HG03103 (cell line): ENCODE data around the gene HES7.
"Not testable (repeated sequence)": the region's sequence is repeated elsewhere in the genome, so short reads cannot be mapped to it uniquely, and the experiment has no call there.

ENCODE experiments used
- ATAC-seq: cut with Tn5 transposase; IDR thresholded peaks from one replicate; pipeline ENCODE4 v1.9.1; 2021; ENCODE audit warnings: low read depth; ENCODE audit not compliant: unreplicated experiment

Gene HES7

DNA sequence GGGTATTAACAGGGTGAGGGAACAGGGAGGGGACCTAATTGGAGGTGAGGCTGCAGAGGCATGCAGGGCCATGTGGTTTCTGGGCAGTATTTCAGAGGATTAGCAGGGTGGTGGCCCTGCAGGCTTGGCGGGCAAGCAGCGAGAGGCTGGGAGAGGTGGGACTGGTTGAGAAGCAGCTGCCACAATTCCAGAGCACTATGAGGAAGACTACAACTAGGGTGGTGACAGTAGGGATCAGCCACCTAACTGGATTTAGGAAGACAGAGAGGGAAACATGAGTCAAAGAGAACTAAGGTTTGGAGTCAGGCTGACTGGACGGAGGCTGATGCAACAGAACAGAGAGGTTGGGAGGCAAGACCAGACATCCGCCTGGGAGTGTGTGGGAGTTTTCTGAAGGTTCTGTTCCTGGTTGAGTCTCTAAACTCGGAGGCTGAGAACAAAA is 17.9 kb downstream of the HES7 start:
- ATAC-seq, result no peak

DNA sequence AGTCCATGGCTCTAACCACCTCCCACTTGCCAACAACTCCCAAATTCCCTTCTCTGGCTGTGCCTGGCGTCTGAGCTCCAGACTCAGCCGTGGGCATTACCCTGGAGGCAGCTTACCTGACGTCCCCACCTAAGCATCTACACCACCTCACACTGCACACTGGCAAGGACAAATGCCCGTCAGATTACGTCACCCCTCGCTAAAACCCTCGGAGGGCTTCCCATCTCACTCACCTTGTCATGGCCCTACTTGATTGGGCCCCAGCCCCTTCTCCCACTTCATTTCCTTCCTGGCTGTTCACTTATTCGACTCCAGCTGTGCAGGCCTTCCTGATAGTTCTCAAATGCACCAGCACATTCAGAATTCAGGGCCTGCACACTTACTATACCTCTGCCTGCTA is 19.0 kb downstream of the HES7 start:
- no peak for ATAC-seq

DNA sequence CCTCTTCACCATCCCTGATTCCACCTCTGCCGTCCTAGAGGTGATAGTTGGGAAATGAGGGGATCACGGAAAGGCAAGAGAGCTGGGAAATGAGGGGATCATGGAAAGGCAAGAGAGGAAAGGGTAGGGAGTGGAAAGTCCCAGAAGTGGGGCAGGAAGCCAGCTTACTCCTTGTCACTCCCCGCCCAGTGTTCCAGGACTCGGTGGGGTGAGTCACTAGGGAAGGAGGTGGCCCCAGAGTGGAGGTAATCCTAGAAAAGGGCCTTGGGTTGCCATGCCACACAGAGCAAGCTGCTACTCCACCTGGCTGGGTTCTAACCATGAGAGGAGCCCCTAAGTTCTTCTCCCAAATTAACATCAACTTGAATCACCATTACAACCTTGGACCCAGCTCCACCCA is 20.4 kb downstream of the HES7 start:
- ATAC-seq, result no peak

DNA sequence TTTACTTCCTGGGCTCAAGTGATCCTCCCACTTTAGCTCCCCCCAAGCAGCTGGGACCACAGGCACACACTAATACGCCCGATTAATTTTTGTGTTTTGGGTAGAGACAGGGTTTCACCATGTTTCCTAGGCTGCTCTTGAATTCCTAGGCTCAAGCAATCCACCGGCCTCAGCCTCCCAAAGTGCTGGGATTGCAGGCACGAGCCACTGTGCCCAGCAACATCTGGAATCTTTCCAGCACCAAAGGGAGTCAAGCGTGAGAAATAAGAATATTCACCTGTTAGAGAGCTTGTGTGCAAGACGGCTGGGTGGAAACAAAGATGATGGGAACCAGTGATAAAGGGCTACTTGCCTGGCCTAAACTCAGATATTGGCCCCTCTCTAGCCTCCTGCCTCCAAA is 22.2 kb downstream of the HES7 start:
- ATAC-seq, result no peak

DNA sequence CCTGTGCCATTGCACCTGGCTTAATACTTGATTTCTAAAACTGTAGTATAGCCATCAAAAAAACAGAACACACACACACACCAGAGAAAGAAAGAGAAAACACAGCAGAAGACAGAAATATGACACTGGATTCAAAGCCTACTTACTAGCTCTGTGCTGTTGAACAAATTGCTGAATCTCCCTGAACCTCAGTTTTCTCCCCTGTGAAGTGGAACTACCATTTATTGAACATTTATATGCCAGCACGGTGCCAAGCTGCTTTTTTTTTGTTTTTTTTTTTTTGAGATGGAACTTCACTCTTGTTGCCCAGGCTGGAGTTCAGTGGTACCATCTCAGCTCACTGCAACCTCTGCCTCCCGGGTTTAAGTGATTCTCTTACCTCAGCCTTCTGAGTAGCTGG is 23.1 kb downstream of the HES7 start:
- ATAC-seq, result no peak

DNA sequence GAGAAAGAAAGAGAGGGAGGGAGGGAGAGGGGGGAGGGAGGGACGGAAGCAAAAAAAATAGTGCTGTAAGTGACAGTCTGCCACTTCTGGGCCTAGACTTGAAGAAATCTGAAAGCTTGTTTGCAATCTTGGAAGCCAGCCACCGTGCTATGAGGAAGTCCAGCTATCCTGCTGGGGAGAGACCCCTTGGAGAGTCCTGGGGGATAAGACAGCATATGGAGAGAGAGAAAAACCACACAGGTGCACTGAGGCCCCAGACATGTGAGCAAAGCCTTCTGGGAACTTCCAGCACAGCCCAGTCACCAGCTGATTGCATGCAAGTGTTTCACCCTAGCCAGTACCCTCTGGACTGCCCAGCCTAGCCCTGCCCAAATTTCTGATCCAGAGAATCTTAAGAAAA is 23.8 kb downstream of the HES7 start:
- no peak for ATAC-seq

DNA sequence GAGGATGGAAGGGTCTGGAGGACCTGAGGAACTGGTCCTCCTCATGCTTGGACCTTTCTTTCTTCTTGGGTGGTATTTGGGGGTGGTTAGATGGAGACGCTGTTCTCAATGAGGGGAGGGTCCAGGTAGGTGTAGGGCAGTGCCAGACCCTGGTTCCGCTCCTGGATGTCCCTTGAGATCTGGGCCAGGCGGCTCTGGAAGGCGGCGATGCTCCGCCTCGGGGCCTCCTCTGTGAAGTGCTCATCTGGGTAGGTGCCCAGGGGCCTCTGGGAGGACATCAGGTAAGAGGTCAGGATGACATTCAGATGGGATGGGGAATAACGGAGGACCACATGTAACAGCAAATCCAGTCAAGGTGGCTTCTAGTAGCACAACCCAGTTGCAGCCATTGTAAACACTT is 27.4 kb downstream of the HES7 start:
- ATAC-seq, result no peak

DNA sequence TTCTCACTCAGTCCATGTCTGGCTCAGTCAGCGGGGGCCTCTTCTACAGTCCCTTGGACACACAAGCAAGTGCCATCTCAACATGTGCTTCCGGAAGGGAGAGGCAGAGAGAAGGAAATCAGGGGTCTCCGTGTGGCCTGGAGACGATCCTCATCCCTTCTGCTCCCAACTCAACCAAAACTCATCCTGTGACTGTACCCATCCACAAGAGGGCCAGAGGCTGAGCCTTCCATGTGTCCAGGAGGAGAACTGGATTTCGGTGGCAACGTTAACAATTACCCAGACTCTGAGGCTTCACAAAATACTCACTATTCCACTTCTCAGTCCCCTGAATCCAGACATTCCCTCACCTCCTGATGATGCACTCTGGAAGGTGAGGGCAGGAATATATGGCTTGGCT is 28.5 kb downstream of the HES7 start:
- ATAC-seq, result no peak

DNA sequence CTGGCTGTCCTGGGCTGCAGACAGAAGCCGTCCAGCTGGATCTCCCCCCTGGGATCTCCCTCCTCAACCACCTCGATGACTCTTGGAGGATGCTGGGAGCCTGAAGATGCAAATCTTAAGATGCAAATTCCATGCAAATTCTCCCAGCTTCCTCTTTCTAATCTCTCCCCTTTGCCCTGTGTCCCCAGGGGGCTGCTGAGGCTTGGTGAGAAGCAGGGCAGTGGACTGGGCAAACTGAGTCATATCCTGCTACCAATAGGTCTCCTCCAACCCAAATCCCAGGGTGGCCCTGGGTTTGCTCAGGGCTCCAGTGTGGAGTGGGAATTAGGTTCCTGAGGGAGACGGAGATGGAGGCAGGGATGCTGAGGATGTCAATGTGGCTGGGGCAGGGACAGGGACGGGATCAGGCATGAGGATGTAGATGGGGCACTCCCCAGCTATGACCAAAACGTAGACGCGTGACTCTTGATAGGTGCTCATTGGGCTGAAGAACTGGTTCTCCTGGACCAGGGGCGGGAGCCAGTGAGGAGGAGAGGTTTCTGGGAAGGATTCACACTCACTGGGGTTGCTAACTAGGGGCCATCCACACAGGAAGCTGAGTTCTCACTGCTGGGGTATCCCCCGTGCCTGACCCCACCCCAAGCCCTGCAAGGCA is 32.7 kb downstream of the HES7 start:
- ATAC-seq, result no peak

DNA sequence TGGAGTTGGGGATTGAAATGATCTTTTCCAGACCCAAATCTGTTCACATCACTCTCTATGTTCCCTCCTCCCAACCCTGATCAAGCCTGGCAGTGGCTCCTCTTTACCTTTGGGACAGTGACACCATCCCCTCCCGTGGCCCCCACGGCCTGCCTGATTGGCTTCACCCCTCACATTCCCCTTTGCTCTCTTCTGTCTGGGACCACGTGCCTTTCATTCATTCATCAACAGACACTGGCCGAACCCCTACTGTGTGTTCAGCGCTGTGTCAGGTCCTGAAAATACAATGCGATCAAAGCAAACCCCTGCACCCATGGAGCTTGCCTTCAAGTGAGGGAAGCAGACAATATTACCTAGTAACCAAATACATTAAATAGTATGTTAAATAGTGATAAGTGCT is 34.2 kb downstream of the HES7 start:
- ATAC-seq, result no peak

DNA sequence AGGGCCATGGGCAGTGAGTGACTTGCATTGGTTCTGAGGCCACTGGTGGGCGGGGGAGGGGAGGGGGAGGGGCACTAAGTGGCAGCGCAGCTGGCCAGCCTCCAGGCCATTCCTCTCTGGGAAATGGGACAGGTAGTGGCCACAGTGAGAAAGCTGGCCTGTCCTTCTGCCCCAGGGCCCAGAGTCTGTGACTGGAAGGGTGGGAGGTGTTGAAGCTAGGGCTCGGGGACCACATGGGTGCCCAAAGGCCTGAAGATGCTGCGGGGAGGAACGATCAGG is 36.0 kb downstream of the HES7 start:
- ATAC-seq, result no peak

DNA sequence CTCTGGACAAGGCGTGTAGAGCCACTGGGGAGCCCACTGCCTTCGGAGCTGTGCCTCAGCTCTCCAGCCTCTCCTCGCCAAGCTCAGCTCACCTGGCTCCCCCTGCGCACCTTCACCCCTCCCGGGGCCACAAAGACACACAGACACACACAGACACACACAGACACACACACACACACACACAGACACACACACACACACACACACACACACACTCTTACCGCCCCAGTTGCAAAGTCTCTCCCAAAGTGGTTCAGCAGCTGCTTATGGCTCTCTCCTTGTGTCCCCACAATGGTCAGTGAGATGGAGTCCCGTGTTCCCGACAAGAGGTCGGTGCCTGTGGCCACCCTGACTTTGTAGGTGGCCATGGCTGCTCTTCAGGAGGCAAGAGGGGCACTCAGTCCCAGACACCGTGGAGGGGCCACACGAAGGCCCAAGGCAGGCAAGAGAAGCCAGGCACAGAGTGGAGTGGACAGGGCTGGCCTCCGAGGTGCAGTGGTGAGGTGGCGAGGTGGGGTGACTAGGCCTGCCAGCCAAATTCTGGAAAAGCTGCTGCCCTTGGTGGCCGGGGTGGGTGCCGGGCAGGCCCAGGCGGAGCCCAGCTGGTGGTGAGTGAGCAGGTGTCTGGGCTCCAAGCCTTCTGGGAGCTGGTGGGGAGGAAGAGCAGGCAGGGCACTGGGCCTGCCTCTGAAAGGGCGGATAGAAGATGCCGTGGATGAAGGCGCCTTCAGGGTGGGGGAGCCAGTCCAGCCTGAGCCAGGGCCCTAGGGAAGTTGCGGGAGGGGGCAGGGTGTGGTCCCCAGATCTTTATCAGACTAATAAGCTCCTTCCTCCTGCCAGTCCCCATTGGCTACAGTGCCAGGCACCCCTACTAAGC is 36.6 kb downstream of the HES7 start, which contains the start of gene ALOX12B:
Gene ALOX12B (minus strand): TSS at position 642 of the 877 bp plus-strand sequence. CDS start 274 bp downstream, at position 368.
- ATAC-seq, result no peak

DNA sequence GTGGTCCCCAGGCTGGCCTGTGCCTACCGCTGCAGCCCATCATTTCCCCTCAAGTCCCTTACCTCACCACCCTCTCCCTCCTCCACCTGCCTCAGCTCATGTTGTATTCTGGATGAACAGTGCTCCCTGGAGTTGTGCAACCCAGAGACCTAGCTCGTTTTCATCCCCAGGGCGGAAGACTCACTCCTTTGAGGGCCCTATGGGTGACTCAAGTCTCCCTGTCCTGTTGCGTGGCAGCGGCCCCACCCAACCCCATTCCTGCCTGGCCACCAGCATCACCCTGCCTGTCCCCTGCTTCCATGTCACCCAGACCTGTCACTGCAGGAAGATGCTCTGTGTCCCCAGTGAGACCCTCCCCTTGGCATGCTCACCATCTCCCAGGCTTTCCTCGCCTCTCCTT is 39.7 kb downstream of the HES7 start:
- ATAC-seq, result no peak

DNA sequence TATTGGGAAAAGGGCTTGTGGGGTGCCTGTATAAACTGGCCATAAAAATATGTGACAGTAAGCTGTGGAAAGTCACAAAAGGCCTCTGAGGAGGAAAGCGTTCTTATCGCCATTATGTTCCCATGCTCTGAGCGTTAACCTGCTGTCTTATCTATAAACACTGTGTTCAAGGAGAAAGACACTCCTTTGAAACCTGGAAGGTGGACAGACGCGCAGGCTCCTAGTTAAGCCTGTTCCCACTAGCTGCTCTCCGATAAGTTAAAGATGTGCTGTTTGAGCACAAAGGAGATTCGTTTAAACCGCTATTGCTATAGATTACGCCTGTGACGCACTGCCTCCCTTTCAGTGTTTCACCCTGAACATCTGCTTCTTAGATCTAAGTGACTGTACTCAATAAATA is 41.6 kb downstream of the HES7 start:
- ATAC-seq, result no peak

DNA sequence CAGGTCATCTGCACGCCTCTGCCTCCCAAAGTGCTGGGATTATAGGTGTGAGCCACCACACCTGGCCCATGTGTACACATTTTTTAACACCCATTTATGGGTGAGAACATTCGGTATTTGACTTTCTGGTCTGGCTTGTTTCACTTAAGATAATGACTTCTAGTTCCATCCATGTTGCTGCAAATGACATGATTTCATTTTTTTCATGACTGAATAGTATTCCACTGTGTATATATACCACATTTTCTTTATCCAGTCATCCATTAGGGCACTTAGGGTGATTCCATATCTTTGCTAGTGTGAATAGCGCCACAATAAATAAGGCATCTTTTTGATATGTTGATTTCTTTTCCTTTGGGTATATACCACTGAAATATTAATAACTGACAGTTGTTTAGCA is 42.0 kb downstream of the HES7 start:
- ATAC-seq, result no peak

DNA sequence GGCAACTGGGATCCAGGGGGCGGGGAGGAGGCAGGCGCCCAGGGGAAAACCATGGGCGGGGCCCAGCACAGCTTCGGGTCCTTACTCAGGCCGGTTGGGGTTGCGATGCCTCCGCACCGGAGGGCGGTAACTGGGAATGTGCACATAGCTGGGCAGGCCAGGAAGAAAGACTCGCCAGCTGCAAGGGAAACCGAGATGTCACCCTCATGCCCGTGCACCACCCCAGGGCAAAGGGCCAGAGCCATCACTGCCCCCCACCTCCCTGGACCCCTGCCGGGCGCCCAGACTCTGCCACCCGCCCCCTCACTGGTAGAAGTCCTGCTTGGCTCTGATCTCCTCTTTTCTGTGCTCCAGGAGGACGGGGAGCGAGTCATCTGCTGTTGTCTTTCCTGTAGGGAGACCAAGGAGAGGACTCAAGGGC is 43.1 kb downstream of the HES7 start:
- no peak for ATAC-seq

DNA sequence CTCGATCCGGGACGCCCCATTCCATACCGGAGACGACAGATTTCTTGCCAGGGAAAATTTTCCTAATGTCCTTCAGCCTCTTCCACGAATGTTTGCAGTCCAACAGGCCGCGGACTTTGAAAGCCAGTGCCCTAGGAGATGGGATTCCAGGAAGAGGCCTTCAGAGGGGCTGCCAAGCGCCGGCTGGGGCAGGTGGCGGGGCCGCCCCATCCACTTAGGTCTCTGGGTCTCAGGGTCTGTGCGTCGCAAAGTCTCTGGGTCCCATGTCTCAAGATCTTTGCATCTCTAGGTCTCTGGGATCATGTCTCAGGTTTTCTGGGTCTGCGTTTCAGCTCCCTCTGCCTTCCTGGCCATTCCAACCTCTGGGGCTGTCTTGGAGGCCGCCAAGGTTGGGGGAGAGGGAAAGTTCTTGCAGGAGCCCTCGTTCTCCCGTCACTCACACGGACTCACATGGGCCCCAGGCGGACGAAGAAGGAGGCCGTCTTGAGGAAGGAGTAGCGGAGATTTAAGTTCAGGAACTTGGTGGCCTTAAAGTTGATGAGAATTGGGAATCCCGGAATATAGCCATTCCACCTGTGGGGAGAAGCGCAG is 43.6 kb downstream of the HES7 start:
- ATAC-seq, result no peak

DNA sequence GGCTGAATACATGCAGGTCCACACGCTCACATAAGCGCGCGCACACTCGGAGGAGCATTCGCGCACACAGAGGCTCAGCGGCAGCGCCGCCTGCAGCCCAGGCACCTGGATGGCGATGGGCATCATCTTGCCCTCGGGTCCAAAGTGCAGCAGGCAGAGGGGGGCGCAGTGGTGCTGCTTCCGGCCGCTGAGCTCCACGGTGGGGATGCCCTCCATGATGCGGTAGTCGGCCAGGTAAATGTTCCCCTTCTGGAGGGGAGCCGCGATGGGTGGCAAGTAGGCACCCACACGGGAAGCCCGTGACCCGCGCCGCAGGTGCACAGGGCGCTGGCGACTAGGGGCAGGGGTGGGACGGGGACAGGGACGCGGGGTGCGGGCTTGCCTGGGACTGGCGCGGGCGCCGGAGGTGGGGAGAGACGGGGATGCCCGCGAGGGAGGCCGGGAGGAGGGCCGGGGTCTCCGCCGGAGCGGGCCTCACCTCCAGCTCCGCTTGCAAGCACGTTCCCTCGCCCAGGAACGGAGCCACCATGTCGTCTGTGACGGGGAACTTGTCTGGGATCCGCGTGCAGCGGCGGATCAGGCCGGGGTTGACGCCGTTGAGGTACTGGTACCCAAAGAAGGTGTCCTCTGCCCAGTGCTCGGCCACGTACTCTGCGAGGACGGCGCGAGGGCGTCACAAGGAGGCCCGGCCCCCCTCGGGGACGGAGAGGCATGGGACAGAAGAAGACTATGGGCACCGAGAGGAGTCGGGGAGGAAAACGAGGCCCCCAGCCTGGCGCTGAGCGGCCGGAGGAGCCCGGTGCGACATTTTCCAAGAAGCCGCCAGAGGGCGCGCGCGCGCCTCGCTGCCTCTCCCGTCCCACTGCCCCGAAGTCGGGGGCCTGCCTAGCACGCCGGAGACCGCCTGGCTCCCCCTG is 44.4 kb downstream of the HES7 start:
- no peak for ATAC-seq

DNA sequence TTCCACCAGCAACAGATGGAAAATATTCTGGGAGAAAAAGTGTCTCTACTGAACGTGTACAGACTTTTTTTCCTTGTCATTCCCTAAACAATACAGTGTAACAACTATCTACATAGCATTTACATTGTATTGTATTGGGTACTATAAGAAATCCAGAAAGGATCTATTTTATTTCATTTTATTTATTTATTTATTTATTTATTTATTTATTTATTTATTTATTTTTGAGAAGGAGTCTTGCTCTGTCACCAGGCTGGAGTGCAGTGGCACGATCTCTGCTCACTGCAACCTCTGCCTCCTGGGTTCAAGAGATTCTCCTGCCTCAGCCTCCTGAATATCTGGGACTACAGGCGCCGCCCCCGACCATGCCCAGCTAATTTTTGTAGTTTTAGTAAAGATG is 46.0 kb downstream of the HES7 start:
- ATAC-seq, result not testable (repeated sequence)

DNA sequence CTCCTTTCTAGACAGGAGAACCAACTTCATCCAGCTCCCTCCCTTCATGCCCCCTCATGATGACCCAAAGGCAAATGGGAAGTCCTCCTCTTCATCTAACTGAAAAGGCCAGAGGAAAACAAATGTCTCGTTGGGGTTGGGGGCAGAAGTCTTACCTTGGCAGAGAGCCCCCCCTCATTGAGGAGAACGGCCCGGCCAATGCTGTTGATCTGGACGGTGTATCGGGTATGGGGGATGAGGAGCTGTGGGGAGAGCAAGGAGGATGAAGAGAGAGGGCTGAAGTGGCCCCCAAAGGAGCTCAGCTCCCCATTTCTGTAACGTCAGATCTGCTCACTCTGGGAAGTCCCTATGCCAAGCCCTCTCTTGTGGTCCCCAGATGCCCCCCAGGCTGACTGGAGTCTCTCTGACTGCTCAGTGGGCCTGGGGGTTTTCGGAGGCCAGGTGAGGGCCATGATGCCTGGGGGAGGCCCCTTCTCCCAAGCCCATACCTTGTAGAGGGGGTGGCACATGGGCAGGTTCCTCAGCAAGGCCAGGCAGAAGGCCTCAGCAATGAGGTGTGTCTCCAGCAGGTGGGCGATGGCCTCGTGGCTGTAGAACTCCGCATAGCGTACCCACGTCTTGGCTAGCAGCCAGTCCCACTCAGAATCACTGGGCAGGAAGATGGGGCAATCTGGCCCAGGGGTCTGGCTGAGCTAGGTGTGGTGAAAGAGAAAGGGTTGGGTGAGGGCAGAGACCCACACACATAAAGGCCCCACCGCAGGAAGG is 47.2 kb downstream of the HES7 start:
- no peak for ATAC-seq
